ENCODE data around the gene BCAS3. TPM values are rescaled to one million over a fixed set of nuclear protein-coding genes. Genes with fewer than 3 reads are reported as not detected.
A peak's percentile ranks its signal among the peaks of the same experiment; 100 is the strongest.

The BCAS3 gene
- total RNA-seq, 4 donors from 2014 or later = 41.0 to 81.4 (median 45.6) TPM

DNA sequence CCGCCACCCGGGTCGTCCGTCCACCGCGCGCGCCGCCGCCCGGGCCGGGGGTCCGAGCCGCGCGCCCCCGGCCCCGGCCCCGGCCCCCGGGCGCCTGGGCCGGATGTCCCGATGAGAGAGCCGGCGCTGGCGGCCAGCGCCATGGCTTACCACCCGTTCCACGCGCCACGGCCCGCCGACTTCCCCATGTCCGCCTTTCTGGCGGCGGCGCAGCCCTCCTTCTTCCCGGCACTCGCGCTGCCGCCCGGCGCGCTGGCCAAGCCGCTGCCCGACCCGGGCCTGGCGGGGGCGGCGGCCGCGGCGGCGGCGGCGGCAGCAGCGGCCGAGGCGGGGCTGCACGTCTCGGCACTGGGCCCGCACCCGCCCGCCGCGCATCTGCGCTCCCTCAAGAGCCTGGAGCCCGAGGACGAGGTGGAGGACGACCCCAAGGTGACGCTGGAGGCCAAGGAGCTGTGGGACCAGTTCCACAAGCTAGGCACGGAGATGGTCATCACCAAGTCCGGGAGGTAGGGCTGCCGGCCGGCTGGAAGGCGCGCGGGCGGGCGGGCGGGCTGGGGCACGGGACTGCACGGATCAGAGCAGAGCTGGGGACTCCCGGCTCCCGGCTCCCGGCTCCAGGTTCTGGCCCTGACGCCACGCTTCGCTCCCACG is 722.5 kb downstream of the BCAS3 start:
- H3K4me3 ChIP-seq = peak overlapping the region; percentile 64
- peaks cover 94% of the 10 kb centered on the region for H3K27me3 ChIP-seq
- peak overlapping the region; percentile 47 for H3K27ac ChIP-seq
- TF ChIP-seq POLR2AphosphoS5 (IDR thresholded peaks at IDR 0.05) = no peak
- no peak for TF ChIP-seq POLR2A (IDR thresholded peaks at IDR 0.05)
- TF ChIP-seq EP300 (IDR thresholded peaks at IDR 0.05) = no peak
- no peak for TF ChIP-seq CTCF (IDR thresholded peaks at IDR 0.05)
- DNase-seq (ENCODE audit: low spot score in 2 of 2) = no peak
- no peaks in the 10 kb centered on the region for H3K36me3 ChIP-seq
- H3K4me1 ChIP-seq = peaks cover 73% of the 10 kb centered on the region
- no peaks in the 10 kb centered on the region for H3K9me3 ChIP-seq
- WGBS = 0% methylated on average over 12 of the region's 90 CpGs

- H3K9me3 ChIP-seq = no peaks in the 10 kb centered on the region
- H3K27me3 ChIP-seq = peaks cover 96% of the 10 kb centered on the region
- peak overlapping the region; percentile 47 for H3K27ac ChIP-seq
- peak overlapping the region; percentile 64 for H3K4me3 ChIP-seq
- peaks cover 77% of the 10 kb centered on the region for H3K4me1 ChIP-seq
- TF ChIP-seq EP300 (IDR thresholded peaks at IDR 0.05) (no peak), POLR2A (IDR thresholded peaks at IDR 0.05) (no peak), POLR2AphosphoS5 (IDR thresholded peaks at IDR 0.05) (no peak), CTCF (IDR thresholded peaks at IDR 0.05) (no peak)
- no peaks in the 10 kb centered on the region for H3K36me3 ChIP-seq
- DNase-seq (ENCODE audit: low spot score in 2 of 2) = no peak
- 8% methylated on average over 33 of the region's 45 CpGs for WGBS
Measured at GRCh38 chr17:61400717-61401388, 723.2 kb downstream of the BCAS3 start.

DNA sequence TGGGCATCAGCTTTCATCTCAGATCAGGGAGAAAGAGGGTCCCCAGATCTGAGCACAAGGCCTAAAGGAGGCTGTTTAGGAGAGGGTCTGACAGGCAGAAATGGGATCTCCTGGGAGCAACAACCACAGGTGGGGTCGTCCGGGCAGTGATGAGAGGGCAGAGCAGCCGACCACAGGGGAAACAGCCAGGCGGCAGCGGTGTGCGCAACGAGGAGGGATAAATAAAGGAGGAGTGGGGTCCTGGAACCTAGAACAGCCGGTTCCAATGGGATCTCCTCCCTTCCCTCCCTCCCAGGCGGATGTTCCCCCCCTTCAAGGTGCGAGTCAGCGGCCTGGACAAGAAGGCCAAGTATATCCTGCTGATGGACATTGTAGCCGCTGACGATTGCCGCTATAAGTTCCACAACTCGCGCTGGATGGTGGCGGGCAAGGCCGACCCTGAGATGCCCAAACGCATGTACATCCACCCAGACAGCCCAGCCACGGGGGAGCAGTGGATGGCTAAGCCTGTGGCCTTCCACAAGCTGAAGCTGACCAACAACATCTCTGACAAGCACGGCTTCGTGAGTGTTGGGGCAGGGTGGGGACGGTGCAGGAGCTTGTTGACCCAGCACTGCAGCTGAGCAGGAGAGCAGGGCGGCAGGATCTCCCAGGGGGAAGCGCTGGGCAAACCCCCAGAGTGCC is 723.9 kb downstream of the BCAS3 start:
- DNase-seq (ENCODE audit: low spot score in 2 of 2) = no peak
- peak overlapping the region; percentile 64 for H3K4me3 ChIP-seq
- 52% methylated on average over 14 of the region's 25 CpGs for WGBS
- H3K27ac ChIP-seq = no peak overlapping the region
- H3K9me3 ChIP-seq = no peaks in the 10 kb centered on the region
- H3K36me3 ChIP-seq = no peaks in the 10 kb centered on the region
- peaks cover 70% of the 10 kb centered on the region for H3K4me1 ChIP-seq
- H3K27me3 ChIP-seq = peaks cover 94% of the 10 kb centered on the region
- TF ChIP-seq POLR2AphosphoS5 (IDR thresholded peaks at IDR 0.05) (no peak), CTCF (IDR thresholded peaks at IDR 0.05) (no peak), EP300 (IDR thresholded peaks at IDR 0.05) (no peak), POLR2A (IDR thresholded peaks at IDR 0.05) (no peak)

DNA sequence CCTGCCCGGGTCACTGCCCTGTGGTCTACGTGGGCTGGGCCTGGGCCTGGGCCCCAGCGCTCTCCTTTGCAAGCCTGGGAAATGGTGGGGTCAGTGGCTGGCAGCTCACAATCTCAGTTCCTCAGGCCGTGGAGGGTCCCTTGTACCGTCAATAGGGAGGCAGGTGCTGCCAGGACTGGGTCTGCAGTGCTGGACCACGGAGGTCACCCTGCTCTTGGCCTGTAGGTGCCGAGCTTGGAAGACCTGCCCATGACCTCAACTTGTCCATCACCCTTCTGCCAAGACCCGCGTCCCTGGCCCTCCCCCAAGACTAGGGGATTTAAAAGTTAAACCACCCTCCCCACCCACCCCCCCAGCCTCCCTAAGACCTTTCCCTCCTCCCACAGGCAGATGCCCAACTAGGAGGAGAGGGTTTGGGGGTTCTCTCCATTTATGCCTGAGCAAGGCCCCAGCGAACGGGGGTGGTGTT is 724.5 kb downstream of the BCAS3 start:
- WGBS = 60% methylated on average over 4 of the region's 11 CpGs
- Histone ChIP-seq H3K36me3 (no peaks in the 10 kb centered on the region), H3K4me1 (peaks cover 64% of the 10 kb centered on the region), H3K9me3 (no peaks in the 10 kb centered on the region), H3K4me3 (peak overlapping the region; percentile 64), H3K27me3 (peaks cover 92% of the 10 kb centered on the region), H3K27ac (no peak overlapping the region)
- TF ChIP-seq POLR2A (IDR thresholded peaks at IDR 0.05) = no peak
- no peak for TF ChIP-seq CTCF (IDR thresholded peaks at IDR 0.05)
- TF ChIP-seq POLR2AphosphoS5 (IDR thresholded peaks at IDR 0.05) = no peak
- no peak for TF ChIP-seq EP300 (IDR thresholded peaks at IDR 0.05)
- DNase-seq (ENCODE audit: low spot score in 2 of 2) = no peak
